Keratinocyte (primary cell): ENCODE measurements around the gene JADE2. TPM values are rescaled to one million over a fixed set of nuclear protein-coding genes. Genes with fewer than 3 reads are reported as not detected.

ENCODE experiments used
- DNase-seq: peaks from one replicate; pipeline ENCODE4 v3.0.0-alpha.2; 2011; ENCODE audit warnings: low read depth, missing footprints, low spot score
- FAIRE-seq: peaks from 2 replicates; lab custom pipeline; 2011; peaks lifted over from hg19 to GRCh38; lab: Jason Lieb, UNC
- H2AFZ ChIP-seq: 2 replicates; pipeline ENCODE4 v1.6.0; 2012; ENCODE audit warnings: low read length, control low read depth, inconsistent platforms; ENCODE audit not compliant: control insufficient read depth
- H3K27ac ChIP-seq: 2 replicates; pipeline ENCODE4 v1.5.1; 2011; ENCODE audit warnings: low read length; ENCODE audit not compliant: control insufficient read depth, insufficient read depth
- H3K27me3 ChIP-seq: 3 replicates; pipeline ENCODE4 v1.6.0; 2011; ENCODE audit warnings: low read length; ENCODE audit not compliant: control insufficient read depth, insufficient read depth; ENCODE audit errors: extremely low read depth
- H3K36me3 ChIP-seq, 2 experiments: 2 replicates in 1 of 2; 3 replicates in 1 of 2; pipeline ENCODE4 v1.5.1; 2011; ENCODE audit warnings: low read length in 2 of 2, mild to moderate bottlenecking in 1 of 2; ENCODE audit not compliant: control insufficient read depth in 2 of 2, insufficient read depth in 2 of 2; ENCODE audit errors: extremely low read depth in 1 of 2
- H3K4me1 ChIP-seq: 3 replicates; pipeline ENCODE4 v1.5.1; 2011; ENCODE audit warnings: low read length; ENCODE audit not compliant: control insufficient read depth, insufficient read depth; ENCODE audit errors: extremely low read depth
- H3K4me2 ChIP-seq: 3 replicates; pipeline ENCODE4 v1.6.0; 2011; ENCODE audit warnings: low read depth, low read length; ENCODE audit not compliant: control insufficient read depth, insufficient read depth; ENCODE audit errors: extremely low read depth
- H3K4me3 ChIP-seq, 3 experiments: fragments of 200-600 bp in 1 of 3; sonication (generic) in 1 of 3; 2 replicates in 2 of 3; 3 replicates in 1 of 3; pipeline ENCODE4 v1.5.1; 2011 to 2016; ENCODE audit warnings: low read length in 3 of 3, mild to moderate bottlenecking in 3 of 3, control low read depth in 2 of 3, inconsistent platforms in 1 of 3, low read depth in 1 of 3, mixed read lengths in 1 of 3, mixed run types in 1 of 3, moderate library complexity in 1 of 3; ENCODE audit not compliant: control insufficient read depth in 2 of 3, insufficient read depth in 2 of 3; ENCODE audit errors: extremely low read depth in 1 of 3
- H3K79me2 ChIP-seq: 2 replicates; pipeline ENCODE4 v1.6.0; 2012; ENCODE audit warnings: low read length; ENCODE audit not compliant: control insufficient read depth, insufficient read depth
- H3K9ac ChIP-seq: 3 replicates; pipeline ENCODE4 v1.6.0; 2011; ENCODE audit warnings: low read length; ENCODE audit not compliant: control insufficient read depth, insufficient read depth; ENCODE audit errors: extremely low read depth
- H3K9me1 ChIP-seq: 3 replicates; pipeline ENCODE4 v1.6.0; 2011; ENCODE audit warnings: low read length; ENCODE audit not compliant: control insufficient read depth, insufficient read depth; ENCODE audit errors: extremely low read depth
- H3K9me3 ChIP-seq: 2 replicates; pipeline ENCODE4 v1.5.1; 2012; ENCODE audit warnings: low read depth, low read length; ENCODE audit not compliant: control insufficient read depth
- H4K20me1 ChIP-seq: 3 replicates; pipeline ENCODE4 v1.6.0; 2011; ENCODE audit warnings: low read length; ENCODE audit not compliant: control insufficient read depth, insufficient read depth; ENCODE audit errors: extremely low read depth
- EZH2 ChIP-seq: IDR thresholded peaks from one replicate; pipeline ENCODE4 v1.6.1; 2012; ENCODE audit warnings: inconsistent platforms, mild to moderate bottlenecking, low read length, moderate library complexity
- dilution Hi-C: fragments of 300-500 bp; cut with MboI; formaldehyde crosslinking; loops from one replicate; pipeline ENCODE4 v1.7.0; 2020; ENCODE audit warnings: low sequenced_read_pairs; ENCODE audit not compliant: extremely low pct_ligation_motif_present
- polyA plus RNA-seq, 5 experiments: library from polyadenylated mRNA; depleted of rRNA in 3 of 5; stranded (reverse) in 3 of 5; stranded (forward) in 1 of 5; unstranded in 1 of 5; fragments of >200 nt; gene quantifications; 1 replicate in 1 of 5; 2 replicates in 3 of 5; 3 replicates in 1 of 5; pipeline versions ENCODE4 v1.2.1 to v1.2.3, GENCODE V29; 2011 to 2012; ENCODE audit warnings: missing spikeins in 2 of 5, low read depth in 1 of 5, low replicate concordance in 1 of 5
- TF ChIP-seq, protein P1 (sequence below), 3 experiments: IDR thresholded peaks in 1 of 3; conservative IDR thresholded peaks in 1 of 3; optimal IDR thresholded peaks in 1 of 3; 2 replicates in 2 of 3; 3 replicates in 1 of 3; pipeline versions ENCODE3 to v1.5.1; 2011; ENCODE audit warnings: low read length in 3 of 3, mild to moderate bottlenecking in 3 of 3, moderate library complexity in 2 of 3, control low read depth in 1 of 3, inconsistent platforms in 1 of 3; ENCODE audit not compliant: insufficient read depth in 2 of 3; ENCODE audit errors: extremely low read depth in 1 of 3

JADE2 gene
- polyA plus RNA-seq, 1 donor (not counting 4 experiments of a cell fraction or from before 2014, with no cell fraction given): 11.1 TPM

DNA sequence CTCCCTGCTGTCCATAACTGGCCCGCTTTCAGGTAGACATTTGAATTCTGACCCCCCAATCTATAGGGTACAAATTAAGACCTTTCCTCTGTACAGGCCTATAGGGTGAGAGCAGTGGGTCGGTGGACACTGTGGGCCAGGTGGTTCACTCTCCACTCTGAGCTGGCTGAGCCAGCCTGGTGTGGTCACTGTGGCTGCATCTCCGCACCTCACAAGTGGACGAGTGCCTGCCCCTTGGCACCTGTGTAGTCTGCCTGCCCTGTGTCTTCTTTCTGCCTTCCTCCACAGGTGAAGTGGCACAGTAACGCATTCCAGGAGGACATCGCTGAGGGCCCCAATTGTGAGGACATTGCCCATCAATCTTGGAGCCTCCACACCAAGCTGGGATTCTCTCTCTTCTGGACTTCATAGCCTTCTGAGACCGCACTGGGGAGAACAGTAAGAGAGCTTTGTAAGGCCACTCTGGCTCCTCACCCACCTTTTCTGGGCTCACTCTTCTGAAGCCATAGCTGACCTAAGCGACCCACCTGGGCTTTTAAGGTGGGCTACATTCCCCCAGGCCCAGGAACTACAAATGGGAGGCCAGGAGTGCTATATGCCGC lies 33.5 kb upstream of the JADE2 start:
- FAIRE-seq: no peak
- TF ChIP-seq, protein P1, sequence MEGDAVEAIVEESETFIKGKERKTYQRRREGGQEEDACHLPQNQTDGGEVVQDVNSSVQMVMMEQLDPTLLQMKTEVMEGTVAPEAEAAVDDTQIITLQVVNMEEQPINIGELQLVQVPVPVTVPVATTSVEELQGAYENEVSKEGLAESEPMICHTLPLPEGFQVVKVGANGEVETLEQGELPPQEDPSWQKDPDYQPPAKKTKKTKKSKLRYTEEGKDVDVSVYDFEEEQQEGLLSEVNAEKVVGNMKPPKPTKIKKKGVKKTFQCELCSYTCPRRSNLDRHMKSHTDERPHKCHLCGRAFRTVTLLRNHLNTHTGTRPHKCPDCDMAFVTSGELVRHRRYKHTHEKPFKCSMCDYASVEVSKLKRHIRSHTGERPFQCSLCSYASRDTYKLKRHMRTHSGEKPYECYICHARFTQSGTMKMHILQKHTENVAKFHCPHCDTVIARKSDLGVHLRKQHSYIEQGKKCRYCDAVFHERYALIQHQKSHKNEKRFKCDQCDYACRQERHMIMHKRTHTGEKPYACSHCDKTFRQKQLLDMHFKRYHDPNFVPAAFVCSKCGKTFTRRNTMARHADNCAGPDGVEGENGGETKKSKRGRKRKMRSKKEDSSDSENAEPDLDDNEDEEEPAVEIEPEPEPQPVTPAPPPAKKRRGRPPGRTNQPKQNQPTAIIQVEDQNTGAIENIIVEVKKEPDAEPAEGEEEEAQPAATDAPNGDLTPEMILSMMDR (optimal IDR thresholded peaks at IDR 0.05 in 1 of 3, IDR thresholded peaks at IDR 0.05 in 1 of 3, conservative IDR thresholded peaks at IDR 0.05 in 1 of 3; ENCODE audit: extremely low read depth in 1 of 3, insufficient read depth in 2 of 3, low read length in 3 of 3): no peak
- no peak for TF ChIP-seq EZH2
- dilution Hi-C loops: no loop called here

DNA sequence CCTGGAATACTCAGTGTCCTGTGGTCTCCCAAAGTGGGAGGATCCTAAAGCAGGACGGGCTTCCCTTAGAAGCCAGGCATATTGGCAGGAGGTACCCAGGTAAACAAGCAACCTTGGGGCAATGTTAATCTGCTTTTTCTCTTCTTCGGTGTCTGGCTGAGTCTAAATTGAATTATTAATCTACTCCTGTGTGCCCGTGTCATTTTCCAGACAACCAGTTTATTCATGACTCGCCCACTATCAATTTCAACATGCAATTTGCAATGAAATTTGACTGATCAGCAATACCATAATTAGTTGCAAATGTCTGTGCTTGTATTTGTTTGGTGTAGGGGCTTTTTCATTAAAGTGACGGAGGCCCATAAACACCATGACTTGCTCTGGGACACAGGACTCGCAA lies 32.9 kb upstream of the JADE2 start:
- no peak for FAIRE-seq
- TF ChIP-seq EZH2: no peak
- TF ChIP-seq, protein P1 (optimal IDR thresholded peaks at IDR 0.05 in 1 of 3, IDR thresholded peaks at IDR 0.05 in 1 of 3, conservative IDR thresholded peaks at IDR 0.05 in 1 of 3; ENCODE audit: extremely low read depth in 1 of 3, insufficient read depth in 2 of 3, low read length in 3 of 3): no peak

More for the DNA sequence above, 33.5 kb upstream of the JADE2 start:
- Histone ChIP-seq H3K4me3 (no peak overlapping the region), H3K9me3 (no peaks in the 10 kb centered on the region), H2AFZ (no peak overlapping the region), H3K4me1 (no peaks in the 10 kb centered on the region), H3K4me2 (no peak overlapping the region), H4K20me1 (no peaks in the 10 kb centered on the region), H3K27me3 (no peaks in the 10 kb centered on the region), H3K9me1 (no peaks in the 10 kb centered on the region), H3K79me2 (no peaks in the 10 kb centered on the region), H3K36me3 (no peaks in the 10 kb centered on the region), H3K9ac (no peak overlapping the region), H3K27ac (no peak overlapping the region)
- DNase-seq: no peak

More for the DNA sequence above, 32.9 kb upstream of the JADE2 start:
- no peak overlapping the region for H3K4me2 ChIP-seq
- no peak overlapping the region for H3K4me3 ChIP-seq
- H3K79me2 ChIP-seq: no peaks in the 10 kb centered on the region
- H3K9me3 ChIP-seq: no peaks in the 10 kb centered on the region
- no peaks in the 10 kb centered on the region for H3K9me1 ChIP-seq
- no peaks in the 10 kb centered on the region for H4K20me1 ChIP-seq
- H3K27me3 ChIP-seq: no peaks in the 10 kb centered on the region
- H3K27ac ChIP-seq: no peak overlapping the region
- H2AFZ ChIP-seq: no peak overlapping the region
- no peak overlapping the region for H3K9ac ChIP-seq
- DNase-seq: no peak
- dilution Hi-C loops: no loop called here
- no peaks in the 10 kb centered on the region for H3K36me3 ChIP-seq
- H3K4me1 ChIP-seq: no peaks in the 10 kb centered on the region
